GM19240 (cell line): ENCODE data around the gene SH2D4B.
A peak's percentile ranks its signal among the peaks of the same experiment; 100 is the strongest.

Experiments used
- DNase-seq: peaks from one replicate; pipeline ENCODE4 v3.0.0; 2011; ENCODE audit warnings: low spot score; ENCODE audit not compliant: insufficient read length

The SH2D4B gene

DNA sequence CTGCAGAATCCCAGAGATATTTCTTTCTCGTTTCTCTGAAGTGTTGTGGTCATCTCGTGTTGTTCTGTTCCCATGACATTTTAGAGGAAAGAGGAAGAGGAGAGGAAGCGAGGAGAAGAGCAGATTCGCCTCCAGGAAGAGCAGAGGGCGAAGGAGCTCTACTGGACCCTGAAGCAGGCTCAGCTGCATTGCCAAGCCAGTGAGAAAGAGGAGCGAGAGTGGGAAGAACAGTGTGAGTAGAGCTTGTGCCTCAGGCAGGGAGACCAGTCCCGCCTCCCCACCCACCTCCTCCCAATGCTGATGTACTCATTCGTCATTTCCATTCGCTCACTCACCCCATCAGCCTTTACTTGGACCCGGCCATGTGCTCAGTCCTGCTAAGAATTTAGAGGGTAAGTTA, 50.8 kb downstream of the SH2D4B start:
- DNase-seq = no peak

GRCh38 chr10:80589726-80590373, 52.1 kb downstream of the SH2D4B start:
- no peak for DNase-seq

DNA sequence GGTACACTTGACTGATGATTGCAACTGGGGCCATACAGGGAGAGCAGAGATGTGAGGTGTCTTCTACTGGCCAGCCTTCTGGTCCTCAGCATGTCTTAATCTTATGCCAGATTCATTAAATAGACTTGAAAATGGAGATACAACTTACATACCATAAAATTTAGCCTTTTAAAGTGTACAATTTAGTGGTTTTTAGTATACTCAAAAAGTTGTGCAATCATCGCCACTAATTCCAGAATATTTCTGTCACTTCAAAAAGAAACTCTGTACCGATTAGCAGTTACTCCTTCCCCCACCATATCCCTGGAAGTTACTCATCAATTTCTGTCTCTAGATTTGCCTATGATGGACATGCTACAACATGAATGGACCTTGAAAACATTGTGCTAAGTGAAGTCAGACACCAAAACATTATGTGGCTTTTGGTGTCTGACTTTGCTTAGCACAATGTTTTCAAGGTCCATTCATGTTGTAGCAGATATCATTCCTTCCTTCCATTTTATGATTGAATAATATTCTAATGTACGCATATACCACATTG, 53.0 kb downstream of the SH2D4B start:
- DNase-seq = no peak

DNA sequence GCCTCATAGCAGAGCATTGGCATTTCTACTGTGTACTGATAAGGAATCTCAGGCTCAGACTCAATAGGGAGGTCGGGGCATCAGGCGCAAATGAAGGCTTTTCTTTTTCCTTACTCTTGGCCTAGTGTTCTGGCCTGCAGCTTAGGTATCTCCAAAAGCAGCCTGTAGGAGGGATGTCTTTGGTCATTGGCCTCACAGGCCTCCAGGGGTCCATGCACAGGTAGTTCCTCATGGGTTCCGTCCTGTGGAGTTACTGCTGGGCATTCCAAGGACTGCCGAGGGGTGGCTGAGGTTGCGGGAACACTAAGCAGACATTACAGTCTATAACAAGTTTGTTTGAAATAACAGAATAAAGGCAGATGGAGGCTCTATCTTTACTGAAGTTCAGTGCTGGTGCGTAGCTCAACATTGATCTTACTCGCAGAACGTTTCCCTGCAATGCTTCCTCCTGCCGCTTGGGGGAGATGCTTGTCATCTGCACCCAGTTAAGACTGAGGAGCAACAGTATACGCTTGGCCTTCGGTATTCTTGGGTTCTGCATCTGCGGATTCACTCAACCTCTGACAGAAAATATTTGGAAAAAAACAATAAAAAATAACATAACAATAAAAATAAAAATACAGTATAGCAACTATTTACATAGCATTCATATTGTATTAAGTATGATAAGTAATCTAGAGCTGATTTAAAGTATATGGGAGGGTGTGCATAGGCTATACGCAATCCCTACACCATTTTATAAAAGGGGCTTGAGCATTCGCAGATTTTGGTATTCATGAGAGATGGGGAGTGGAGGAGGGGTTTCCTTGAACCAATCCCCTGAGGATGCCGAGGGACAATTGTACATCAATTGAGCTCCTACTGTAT, 58.9 kb downstream of the SH2D4B start:
- peak; percentile 29 for DNase-seq

- DNase-seq = no peak
These were observed 60.5 kb downstream of the SH2D4B start for GRCh38 chr10:80598084-80598798.

- DNase-seq = no peak
These were observed 61.2 kb downstream of the SH2D4B start for GRCh38 chr10:80598951-80599350.

- peak; percentile 58 for DNase-seq
These were observed 61.7 kb downstream of the SH2D4B start for GRCh38 chr10:80599424-80599847.

DNA sequence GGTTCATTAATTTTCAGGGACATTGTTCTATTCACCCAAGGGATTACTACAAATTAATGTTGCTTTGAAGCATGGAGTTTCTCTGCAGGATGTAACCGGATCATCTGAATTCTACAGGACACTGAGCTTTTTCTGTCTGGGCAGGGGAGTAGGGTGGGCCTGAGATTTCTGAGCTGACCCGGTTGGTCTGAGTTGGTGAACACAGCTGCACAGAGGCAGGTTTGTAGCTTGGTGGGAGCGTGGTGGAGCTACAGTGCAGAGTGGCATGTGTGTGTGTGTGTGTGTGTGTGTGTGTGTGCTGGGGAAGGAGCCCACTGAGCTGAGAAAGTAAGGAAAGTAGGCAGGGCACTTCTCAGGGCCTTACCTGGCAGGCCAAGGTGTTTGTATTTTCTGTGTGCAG, 62.6 kb downstream of the SH2D4B start:
- DNase-seq = no peak

- no peak for DNase-seq
These were observed 65.2 kb downstream of the SH2D4B start for GRCh38 chr10:80602881-80603280.

GRCh38 chr10:80603516-80603915, 65.8 kb downstream of the SH2D4B start:
- DNase-seq = no peak

DNA sequence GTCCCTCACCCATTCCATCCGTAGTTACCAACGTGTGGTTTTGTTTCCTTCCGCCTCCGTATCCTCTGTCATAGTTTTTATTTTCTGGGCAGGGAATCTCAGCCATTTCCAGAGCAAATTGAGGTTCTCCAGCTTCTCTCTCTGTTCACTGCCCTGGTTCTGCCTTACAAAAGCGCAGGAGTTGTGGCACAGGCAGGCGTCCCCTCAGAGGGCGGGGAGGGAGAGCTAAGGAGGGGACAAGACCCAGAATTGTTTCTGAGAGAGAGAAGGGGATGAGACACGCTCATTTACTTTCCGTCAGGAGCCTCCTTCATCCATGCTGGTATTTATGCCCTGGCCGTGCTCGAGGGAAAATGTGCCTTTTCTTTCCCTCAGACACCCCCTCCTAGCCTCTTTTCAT, 71.0 kb downstream of the SH2D4B start:
- DNase-seq = no peak

- DNase-seq = no peak
These were observed 71.6 kb downstream of the SH2D4B start for GRCh38 chr10:80609331-80609730.

DNA sequence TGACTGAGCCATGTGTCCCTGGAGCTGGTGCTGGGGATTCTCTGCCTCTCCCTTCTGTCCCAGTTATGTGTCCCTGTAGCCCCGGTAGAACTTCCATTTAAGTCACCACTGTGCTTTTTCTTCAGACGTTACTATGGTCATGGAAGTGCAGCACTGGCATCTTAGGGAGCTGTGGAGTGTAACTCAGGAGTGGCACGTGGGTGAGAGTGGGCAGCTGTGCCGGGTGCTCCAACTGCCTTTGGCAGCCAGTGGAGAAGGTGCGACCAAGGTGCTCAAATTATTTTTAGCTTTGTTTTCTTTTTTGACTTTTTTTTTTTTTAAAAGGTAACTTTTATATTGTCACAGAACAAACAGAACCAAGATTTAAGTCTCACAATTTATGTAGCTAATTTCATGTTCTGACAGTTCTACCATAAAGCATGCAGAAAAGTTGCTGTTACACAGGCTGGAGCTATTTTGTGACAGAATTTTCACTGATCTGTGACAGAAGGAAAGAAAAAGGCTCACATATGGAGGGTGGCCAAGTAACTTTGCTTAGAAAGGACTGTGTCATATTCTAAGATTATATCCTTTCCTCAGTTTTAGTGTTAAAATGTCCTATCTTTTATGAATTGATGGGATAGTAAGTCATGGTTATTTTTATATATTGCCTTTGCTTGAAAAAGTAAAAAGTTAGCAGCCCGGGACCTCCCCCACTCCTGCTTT, 73.9 kb downstream of the SH2D4B start:
- no peak for DNase-seq

DNA sequence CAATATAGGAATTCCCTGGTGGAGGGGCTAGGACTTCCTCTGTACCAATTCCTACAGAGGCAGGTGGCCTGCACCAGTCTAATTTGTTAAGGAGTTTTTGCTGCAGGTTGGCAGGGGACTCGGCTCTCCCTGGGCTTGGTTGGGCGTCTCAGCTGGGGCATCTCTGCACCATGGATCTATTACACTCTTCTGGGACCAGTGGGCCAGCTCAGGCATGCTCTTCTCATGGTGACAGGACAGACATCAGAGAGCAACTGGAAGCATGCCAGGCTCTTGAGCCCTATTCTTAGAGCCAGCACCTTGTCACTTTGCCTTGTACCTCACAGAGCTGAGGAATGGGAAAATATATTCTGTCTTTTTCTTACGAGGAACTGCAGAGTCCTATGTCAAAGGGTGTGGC, 74.6 kb downstream of the SH2D4B start:
- no peak for DNase-seq

GRCh38 chr10:80613466-80614170, 75.9 kb downstream of the SH2D4B start:
- DNase-seq = no peak

- DNase-seq = no peak
These were observed 77.1 kb downstream of the SH2D4B start for GRCh38 chr10:80614576-80615416.

GRCh38 chr10:80617807-80618206, 80.1 kb downstream of the SH2D4B start:
- no peak for DNase-seq

DNA sequence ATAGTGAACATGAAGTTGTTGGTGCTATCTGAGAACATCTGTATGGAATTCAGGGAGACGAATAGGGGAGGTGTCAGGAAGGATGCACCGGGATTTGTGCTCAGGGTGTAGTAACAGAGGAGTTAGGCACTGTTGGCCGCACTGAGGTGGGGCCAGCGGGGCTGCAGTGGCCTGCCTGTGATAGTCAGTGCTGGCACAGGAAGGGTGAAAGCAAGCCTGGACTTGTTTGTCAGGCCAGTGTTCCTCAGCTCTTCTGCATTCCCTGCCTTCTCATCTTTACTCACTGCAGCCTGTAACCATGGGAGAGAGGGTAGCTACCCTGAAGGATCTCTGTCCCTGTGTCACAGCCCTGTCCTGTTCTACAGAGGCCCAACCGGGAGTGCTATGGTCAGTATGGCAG, 81.3 kb downstream of the SH2D4B start:
- no peak for DNase-seq

- DNase-seq = no peak
These were observed 84.5 kb downstream of the SH2D4B start for GRCh38 chr10:80622153-80622552.

DNA sequence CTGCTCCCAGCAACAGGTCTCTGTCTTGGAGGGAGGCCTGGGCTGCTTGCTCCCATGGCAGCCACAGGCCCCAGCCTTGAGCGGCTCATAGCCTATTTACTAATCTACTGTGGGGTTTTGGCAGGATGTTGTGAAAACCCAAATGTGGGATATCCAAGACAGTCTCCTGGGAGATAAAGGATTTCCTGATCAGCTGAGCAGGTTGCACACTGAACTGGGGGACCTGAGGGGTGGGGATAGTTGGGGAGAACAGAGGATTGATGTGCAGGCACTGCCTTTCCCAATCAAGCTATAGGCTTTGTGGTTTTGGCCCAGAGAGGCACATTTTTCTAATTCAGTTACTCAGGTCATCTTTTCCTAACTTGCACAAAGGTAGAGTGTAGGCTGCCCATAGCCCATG, 92.6 kb downstream of the SH2D4B start:
- DNase-seq = no peak
